Adipose tissue (tissue), 3 donors: Measurements from ENCODE around the gene RFX4. TPM values are rescaled to one million over a fixed set of nuclear protein-coding genes. Genes with fewer than 3 reads are reported as not detected.
"Not testable (repeated sequence)": the region's sequence is repeated elsewhere in the genome, so short reads cannot be mapped to it uniquely, and the experiment has no call there.

ENCODE experiments used
- H3K27ac ChIP-seq: one replicate; pipeline ENCODE4 v1.5.1; 2013; ENCODE audit warnings: low read depth, low read length
- WGBS, 3 donors: extraction: QIAGEN DNeasy Blood & Tissue Kit; methylation state at CpG; one replicate each; pipeline ENCODE4 v1.1.7; 2013; 5-methylcytosine and 5-hydroxymethylcytosine counted together
- polyA plus RNA-seq, 3 donors: library from polyadenylated mRNA; stranded (reverse); fragments of 200-250 nt; gene quantifications; one replicate each; pipeline ENCODE4 v1.2.3, GENCODE V29; 2013
- donor health status: healthy with polysubstance abuse.
- donor health status: Bipolar disorder and iron deficiency.
- donor health status: healthy.

Gene RFX4
- polyA plus RNA-seq, 3 donors: 0.13 to 0.14 TPM; not detected in 1

DNA sequence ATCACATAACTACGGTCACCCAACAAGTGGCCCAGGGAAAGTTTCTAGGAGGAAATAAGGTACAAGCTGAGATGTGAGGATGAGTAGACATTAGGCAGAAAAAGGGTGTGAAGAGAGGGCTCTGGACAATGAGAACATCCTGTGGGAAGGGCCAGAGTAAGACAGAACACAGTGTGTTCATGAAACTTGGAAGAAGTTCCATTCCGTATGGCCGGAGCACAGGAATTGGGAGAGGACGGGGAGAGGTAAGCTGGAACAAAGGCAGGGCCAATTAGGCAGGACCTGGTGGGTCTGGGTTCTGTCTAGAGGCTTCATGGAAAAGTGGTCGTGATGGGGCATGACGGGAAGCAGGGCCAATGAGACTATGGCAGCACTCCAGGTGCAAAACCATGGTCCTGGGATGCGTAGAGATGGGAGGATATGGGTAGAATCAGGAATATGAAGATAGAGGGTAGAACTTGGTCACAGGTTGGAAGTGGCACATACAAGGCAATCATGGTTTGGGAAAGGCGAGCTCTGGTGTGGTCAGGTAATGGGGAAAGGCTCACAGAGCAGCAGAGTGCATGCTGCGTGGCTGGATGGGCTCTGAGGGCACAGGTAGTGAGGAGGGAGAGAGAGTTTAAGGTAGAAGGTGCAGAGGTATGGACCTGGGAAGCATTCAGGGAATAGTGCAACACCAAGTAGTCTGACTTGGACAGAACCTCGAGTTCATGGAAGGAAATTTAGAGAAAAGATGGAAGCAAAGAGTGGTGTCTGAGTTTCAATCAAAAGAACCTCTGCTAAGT is 93.0 kb downstream of the RFX4 start:
- H3K27ac ChIP-seq: no peak overlapping the region
- 89 to 92% (median 90%) methylated on average over 10 of the region's 10 CpGs for WGBS, 3 donors

GRCh38 chr12:106679574-106679973 is 96.8 kb downstream of the RFX4 start:
- no peak overlapping the region for H3K27ac ChIP-seq
- 74 to 81% (median 78%) methylated on average over 1 of the region's 1 CpG for WGBS, 3 donors

- no peak overlapping the region for H3K27ac ChIP-seq
Measured at GRCh38 chr12:106680280-106680679, 97.5 kb downstream of the RFX4 start.

GRCh38 chr12:106681210-106681609 is 98.4 kb downstream of the RFX4 start:
- 60 to 64% (median 62%) methylated on average over 3 of the region's 3 CpGs for WGBS, 3 donors
- no peak overlapping the region for H3K27ac ChIP-seq

DNA sequence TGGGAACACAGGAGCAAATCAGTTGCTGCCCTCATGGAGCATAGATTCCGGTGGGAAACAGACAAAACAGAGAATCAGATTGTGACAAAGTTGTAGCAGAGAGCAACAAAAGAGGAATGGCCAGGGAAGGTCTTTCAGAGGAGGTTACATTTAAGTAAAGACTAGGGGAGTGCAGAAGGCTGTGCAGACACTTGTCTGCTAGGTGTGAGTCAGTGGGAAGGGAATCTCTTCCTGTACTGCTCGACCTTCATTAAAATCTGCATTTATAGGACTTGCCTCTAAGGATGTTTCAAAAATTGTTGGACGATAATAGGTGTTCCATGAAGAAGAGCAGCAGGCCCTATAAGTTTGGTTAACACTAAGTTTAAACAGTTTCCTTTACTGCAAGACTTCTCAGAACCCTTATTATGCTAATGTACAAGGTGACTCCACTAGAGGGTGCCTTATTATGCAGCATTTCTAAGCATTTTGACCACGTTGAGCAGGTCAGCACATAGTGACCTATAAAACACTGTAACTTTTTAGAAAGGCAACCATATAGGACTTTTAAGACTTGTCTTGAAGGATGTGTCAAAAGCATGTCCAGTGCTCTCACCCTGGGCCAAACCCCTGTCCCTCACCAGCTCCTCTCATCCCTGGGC is 99.9 kb downstream of the RFX4 start:
- WGBS, 3 donors: 57 to 64% (median 64%) methylated on average over 4 of the region's 4 CpGs
- H3K27ac ChIP-seq: no peak overlapping the region

DNA sequence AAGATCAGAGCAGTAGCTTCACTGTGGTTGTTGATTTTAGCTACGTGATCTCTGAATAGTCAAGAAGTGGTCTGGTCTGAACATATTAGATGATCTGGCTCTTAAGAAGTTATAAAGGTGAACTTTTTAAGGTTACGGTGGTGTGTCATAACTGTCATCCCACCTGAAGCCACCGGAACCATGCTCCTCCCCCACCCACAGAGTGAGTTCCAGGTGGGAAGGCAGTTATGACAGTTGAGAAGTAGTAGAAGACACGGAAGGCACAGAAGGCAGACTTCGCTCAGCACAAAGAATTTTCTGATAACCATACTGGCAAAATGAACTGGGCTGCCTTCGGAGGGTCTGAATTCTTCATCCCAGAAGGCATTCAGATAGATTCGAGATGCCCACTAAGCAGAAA is 101.7 kb downstream of the RFX4 start:
- WGBS, 3 donors: 80 to 89% (median 81%) methylated on average over 7 of the region's 7 CpGs
- no peak overlapping the region for H3K27ac ChIP-seq

DNA sequence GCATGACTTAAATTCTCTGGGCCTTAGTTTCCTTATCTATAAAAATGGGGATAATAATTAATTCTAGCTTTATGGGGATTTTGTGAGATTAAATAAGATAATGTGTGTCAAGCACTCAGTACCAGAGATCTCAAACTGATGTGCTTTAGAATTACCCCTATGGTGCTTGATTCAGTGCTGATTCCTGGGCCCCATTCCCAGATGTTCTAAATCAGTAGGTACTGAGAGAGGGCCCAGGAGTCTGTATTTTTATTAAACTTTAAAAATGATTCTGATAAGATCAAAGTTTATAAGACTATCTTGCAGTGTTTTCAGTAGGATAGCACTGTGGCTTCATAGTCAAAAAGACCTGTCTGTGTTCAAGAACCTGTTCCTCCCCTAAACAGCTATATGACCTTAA is 102.6 kb downstream of the RFX4 start:
- H3K27ac ChIP-seq: no peak overlapping the region

DNA sequence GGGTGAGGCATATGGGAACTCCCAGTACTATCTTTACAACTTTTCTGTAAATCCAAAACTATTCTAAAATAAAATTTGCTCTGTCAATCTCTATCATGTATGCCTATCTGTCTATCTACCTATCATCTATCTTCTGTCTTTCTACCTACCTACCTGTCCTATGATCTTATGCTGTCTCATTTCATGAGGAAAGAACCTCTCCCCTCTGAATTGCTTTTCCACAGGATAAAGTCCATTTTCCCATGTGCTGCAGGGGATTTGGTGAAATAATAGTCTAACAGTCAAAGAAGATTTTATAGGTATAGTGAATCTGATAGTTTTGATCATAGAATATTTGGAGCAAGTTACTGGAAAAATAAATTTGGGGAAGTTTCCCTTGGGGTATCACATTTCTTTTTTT is 104.9 kb downstream of the RFX4 start:
- no peak overlapping the region for H3K27ac ChIP-seq

GRCh38 chr12:106690569-106691305 is 107.9 kb downstream of the RFX4 start:
- whole genome bisulfite sequencing, 3 donors: 85 to 95% (median 89%) methylated on average over 3 of the region's 3 CpGs
- no peak overlapping the region for H3K27ac ChIP-seq

GRCh38 chr12:106692033-106692432 is 109.2 kb downstream of the RFX4 start:
- not testable (repeated sequence) for H3K27ac ChIP-seq
- WGBS, 3 donors: 70 to 86% (median 82%) methylated on average over 6 of the region's 6 CpGs

GRCh38 chr12:106692896-106693820 is 110.4 kb downstream of the RFX4 start:
- 77 to 85% (median 80%) methylated on average over 6 of the region's 6 CpGs for WGBS, 3 donors
- no peak overlapping the region for H3K27ac ChIP-seq

DNA sequence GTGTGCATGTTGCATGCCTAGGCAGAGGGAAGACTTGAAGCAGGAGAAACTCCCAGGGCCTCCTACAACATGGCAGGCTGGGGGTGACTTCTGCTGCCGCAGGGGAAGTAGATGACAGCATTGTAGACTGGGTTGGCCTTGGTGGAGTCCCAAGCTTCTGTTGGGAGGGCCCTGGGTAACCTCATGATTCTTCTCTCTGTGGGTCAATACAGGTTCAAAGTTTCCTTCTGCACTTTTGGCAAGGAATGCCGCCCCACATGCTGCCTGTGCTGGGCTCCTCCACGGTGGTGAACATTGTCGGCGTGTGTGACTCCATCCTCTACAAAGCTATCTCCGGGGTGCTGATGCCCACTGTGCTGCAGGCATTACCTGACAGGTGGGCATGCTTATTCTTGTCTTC is 113.3 kb downstream of the RFX4 start:
- WGBS, 3 donors: 80 to 96% (median 93%) methylated on average over 6 of the region's 6 CpGs
- H3K27ac ChIP-seq: no peak overlapping the region

- WGBS, 3 donors: 84 to 86% (median 84%) methylated on average over 4 of the region's 4 CpGs
- H3K27ac ChIP-seq: no peak overlapping the region
Measured at GRCh38 chr12:106696681-106697417, 114.0 kb downstream of the RFX4 start.

DNA sequence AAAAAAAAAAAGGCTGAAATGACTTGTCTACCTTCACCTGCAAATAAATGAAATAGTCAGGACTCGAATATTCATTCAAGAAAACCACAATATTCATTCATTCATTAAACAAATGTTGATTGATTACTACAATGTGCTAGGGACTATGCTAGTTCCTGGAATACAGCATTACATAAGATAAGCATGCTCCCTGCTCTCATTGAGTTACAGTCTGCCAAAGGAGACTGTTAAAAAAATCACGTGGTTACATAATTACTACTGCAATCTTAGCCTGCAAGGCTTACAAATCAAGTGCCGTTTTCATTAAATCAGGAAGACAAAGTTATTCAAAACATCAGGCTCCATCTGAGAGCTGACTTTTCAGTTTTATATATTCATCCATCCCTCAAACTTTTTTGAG is 121.3 kb downstream of the RFX4 start:
- 26 to 33% (median 33%) methylated on average over 3 of the region's 3 CpGs for WGBS, 3 donors
- H3K27ac ChIP-seq: no peak overlapping the region

DNA sequence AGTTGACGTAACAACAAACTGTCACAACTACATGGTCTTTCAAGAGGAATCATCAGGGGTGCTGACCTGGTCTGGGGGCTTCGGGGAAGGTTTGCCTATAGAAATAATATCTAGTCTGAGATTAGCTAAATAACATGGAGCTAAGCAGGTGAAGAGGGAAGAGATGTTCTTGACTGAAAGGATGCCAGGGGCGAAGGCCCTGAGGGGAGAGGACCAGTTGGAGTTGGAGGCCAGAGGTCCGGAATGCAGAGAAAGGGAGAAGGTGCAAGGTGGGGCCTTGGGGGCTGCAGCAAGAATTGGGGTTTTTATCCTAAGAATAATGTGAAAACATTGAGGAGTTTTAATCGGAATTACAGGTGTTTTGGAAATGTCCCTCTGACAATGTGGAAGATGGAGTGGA is 123.2 kb downstream of the RFX4 start:
- H3K27ac ChIP-seq: no peak overlapping the region
- 73 to 87% (median 86%) methylated on average over 5 of the region's 5 CpGs for WGBS, 3 donors

GRCh38 chr12:106709068-106709511 is 126.3 kb downstream of the RFX4 start:
- whole genome bisulfite sequencing, 3 donors: 78 to 81% (median 80%) methylated on average over 8 of the region's 8 CpGs
- no peak overlapping the region for H3K27ac ChIP-seq

DNA sequence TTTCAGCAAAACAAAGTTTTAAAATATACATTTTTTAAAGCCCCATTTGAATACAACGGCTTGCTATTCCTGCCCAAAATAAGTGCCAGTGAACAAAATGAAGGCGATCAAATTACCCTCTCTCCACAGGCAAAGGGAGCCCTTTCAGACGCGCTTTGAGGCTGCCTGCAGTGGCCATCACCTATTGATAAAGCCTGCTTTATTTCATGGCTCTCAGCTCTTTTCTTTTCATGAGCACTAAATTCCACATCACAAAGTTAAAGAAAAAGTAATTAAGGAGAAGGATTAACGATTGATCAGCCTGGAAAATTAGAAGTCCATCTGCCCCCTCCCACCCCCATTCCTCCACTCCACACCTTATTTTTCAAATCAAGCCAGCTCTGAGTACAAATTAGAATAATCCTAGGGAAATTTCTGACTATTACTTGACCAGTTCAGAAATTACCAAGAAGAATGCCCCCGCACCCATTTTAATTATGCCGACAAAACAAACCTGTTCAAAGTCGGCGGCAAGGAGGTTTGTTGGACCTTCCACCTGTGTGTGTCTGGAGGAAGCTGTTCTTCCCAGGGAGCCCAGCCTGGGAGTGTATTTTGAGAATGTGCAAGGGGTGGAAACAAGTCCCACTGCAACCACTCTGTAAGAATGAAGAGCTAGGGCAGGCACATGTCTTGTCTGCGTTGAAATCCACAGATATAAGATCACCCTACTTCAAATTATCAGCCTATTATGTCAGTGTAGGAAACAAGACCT is 127.5 kb downstream of the RFX4 start:
- 57 to 68% (median 65%) methylated on average over 10 of the region's 10 CpGs for WGBS, 3 donors

More for the DNA sequence above, 127.5 kb downstream of the RFX4 start:
- H3K27ac ChIP-seq: no peak overlapping the region
